ENCODE results near the gene ASXL2. TPM values are rescaled to one million over a fixed set of nuclear protein-coding genes. Genes with fewer than 3 reads are reported as not detected.
"Not testable (repeated sequence)": the region's sequence is repeated elsewhere in the genome, so short reads cannot be mapped to it uniquely, and the experiment has no call there.

Gene ASXL2
- total and polyA plus RNA-seq, 4 experiments from 2014 or later, result 6.3 to 63.6 (median 33.1) TPM

- H3K9me3 Mint-ChIP-seq, result peaks cover 0 to 2% (median 0%) of the 10 kb centered on the region in 8 donors
- no peaks in the 10 kb centered on the region for H3K27me3 ChIP-seq (ENCODE audit: insufficient read depth, low read length)
- no peak overlapping the region for H3K4me3 ChIP-seq (ENCODE audit: low read length in 2 of 2)
- no peak overlapping the region for H3K27ac Mint-ChIP-seq
- H3K4me1 Mint-ChIP-seq, result peaks cover 2 to 16% (median 10%) of the 10 kb centered on the region in 4 donors
- H3K36me3 Mint-ChIP-seq, result no peaks in the 10 kb centered on the region
- peak overlapping the region in 1 of 8 donors; percentile 23 for H3K4me3 Mint-ChIP-seq
- no peak for DNase-seq
- CTCF ChIA-PET (ENCODE audit: partially characterized antibody), result interaction anchor here (2.8 kb wide), 1 partner anchor 15 kb away, joined by 10 read pairs; no protein-coding TSS in a partner anchor
- POLR2A ChIA-PET (ENCODE audit: partially characterized antibody), result no interaction called here
- H3K27me3 Mint-ChIP-seq, result peaks cover 3 to 9% of the 10 kb centered on the region in 2 donors
- intact Hi-C loops (cut with micrococcal nuclease), result no loop called here
- no peaks in the 10 kb centered on the region for H3K4me1 ChIP-seq (ENCODE audit: insufficient read depth, low read length)
- no peak overlapping the region for H3K27ac ChIP-seq (ENCODE audit: low read depth, low read length)
- H3K9me3 ChIP-seq (ENCODE audit: control insufficient read depth in 1 of 2, low read length in 2 of 2), result no peaks in the 10 kb centered on the region
- no peaks in the 10 kb centered on the region for H3K36me3 ChIP-seq (ENCODE audit: insufficient read depth, low read length)
These were observed 163.5 kb downstream of the ASXL2 start for GRCh38 chr2:25714740-25715139.

DNA sequence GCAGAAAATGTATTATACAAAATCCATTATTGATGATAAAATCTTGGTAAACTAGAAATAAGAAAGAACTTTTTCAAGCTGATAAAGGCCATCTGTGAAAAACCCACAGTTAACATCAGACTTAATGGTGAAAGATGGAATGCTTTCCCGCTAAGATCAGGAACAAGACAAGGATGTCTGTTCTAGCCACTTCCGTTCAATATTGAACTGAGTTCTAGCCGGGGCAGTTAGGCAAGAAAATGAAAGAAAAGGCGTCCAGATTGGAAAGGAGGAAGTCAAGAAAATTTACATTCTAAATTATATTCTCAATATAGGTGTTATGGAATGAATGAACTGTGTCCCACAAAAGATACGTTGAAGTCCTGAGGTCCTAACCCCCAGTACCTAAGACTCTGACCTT is 165.8 kb downstream of the ASXL2 start:
- ChIA-PET CTCF (ENCODE audit: partially characterized antibody) (interaction anchor here (1.5 kb wide), 1 partner anchor 11 kb away, joined by 5 read pairs; no protein-coding TSS in a partner anchor), POLR2A (ENCODE audit: partially characterized antibody) (no interaction called here)
- Mint-ChIP-seq H3K36me3 (no peaks in the 10 kb centered on the region), H3K4me1 (peaks cover 2 to 7% (median 6%) of the 10 kb centered on the region in 4 donors), H3K27ac (no peak overlapping the region), H3K27me3 (peaks cover 6 to 9% of the 10 kb centered on the region in 2 donors), H3K4me3 (no peak overlapping the region), H3K9me3 (peaks cover 0 to 2% (median 0%) of the 10 kb centered on the region in 8 donors)
- no peaks in the 10 kb centered on the region for H3K27me3 ChIP-seq (ENCODE audit: insufficient read depth, low read length)
- intact Hi-C loops (cut with micrococcal nuclease), result no loop called here
- no peak for DNase-seq
- H3K4me1 ChIP-seq (ENCODE audit: insufficient read depth, low read length), result no peaks in the 10 kb centered on the region
- no peaks in the 10 kb centered on the region for H3K36me3 ChIP-seq (ENCODE audit: insufficient read depth, low read length)
- H3K9me3 ChIP-seq (ENCODE audit: control insufficient read depth in 1 of 2, low read length in 2 of 2), result no peaks in the 10 kb centered on the region
- no peak overlapping the region for H3K27ac ChIP-seq (ENCODE audit: low read depth, low read length)
- H3K4me3 ChIP-seq (ENCODE audit: low read length in 2 of 2), result no peak overlapping the region

DNA sequence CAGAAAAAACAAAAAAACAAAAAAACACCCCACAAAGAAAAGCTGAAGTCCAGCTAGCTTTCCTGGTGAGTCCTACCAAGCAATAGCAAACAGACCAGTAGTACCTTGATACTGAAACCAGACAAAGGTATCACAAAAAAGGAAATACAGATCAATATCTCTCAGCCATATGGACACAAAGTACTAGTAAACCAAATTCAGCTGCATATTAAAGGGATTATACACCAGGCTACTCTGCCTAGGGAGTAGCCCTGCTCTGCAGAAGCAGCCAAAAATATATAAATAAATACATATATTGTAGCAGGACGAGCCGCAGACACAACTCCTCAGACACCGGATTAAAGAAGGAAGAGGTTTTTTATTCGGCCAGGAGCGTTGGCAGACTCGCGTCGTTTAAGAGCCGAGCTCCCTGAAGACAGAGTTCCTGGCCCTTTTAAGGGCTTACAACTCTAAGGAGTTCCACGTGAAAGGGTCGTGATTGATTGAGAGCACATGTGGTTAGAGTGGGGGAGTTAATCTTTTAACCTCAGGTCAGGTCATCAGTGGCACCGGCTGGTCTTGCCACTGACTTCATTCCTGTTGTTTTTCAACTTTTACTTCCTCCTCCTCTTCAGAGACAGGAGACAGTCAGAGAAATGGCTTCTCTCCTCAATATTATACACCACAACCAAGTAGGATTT is 166.5 kb downstream of the ASXL2 start:
- no peaks in the 10 kb centered on the region for H3K9me3 ChIP-seq (ENCODE audit: control insufficient read depth in 1 of 2, low read length in 2 of 2)
- no peaks in the 10 kb centered on the region for H3K36me3 ChIP-seq (ENCODE audit: insufficient read depth, low read length)
- H3K27ac ChIP-seq (ENCODE audit: low read depth, low read length), result no peak overlapping the region
- Mint-ChIP-seq H3K36me3 (no peaks in the 10 kb centered on the region), H3K4me1 (peaks cover 2 to 7% (median 6%) of the 10 kb centered on the region in 4 donors), H3K4me3 (peak overlapping the region; percentile 46 to 75 (median 70)), H3K9me3 (peaks cover 0 to 2% (median 0%) of the 10 kb centered on the region in 8 donors), H3K27ac (peak overlapping the region in 1 of 7 donors; percentile 49), H3K27me3 (peaks cover 6 to 9% of the 10 kb centered on the region in 2 donors)
- no peaks in the 10 kb centered on the region for H3K4me1 ChIP-seq (ENCODE audit: insufficient read depth, low read length)
- no peak for DNase-seq
- CTCF ChIA-PET (ENCODE audit: partially characterized antibody), result interaction anchor here (0.9 to 1.5 kb wide), 2 partner anchors 11 to 13 kb away, joined by 3 to 5 read pairs; no protein-coding TSS in a partner anchor
- no peaks in the 10 kb centered on the region for H3K27me3 ChIP-seq (ENCODE audit: insufficient read depth, low read length)
- POLR2A ChIA-PET (ENCODE audit: partially characterized antibody), result no interaction called here
- intact Hi-C loops (cut with micrococcal nuclease), result no loop called here
- no peak overlapping the region for H3K4me3 ChIP-seq (ENCODE audit: low read length in 2 of 2)

DNA sequence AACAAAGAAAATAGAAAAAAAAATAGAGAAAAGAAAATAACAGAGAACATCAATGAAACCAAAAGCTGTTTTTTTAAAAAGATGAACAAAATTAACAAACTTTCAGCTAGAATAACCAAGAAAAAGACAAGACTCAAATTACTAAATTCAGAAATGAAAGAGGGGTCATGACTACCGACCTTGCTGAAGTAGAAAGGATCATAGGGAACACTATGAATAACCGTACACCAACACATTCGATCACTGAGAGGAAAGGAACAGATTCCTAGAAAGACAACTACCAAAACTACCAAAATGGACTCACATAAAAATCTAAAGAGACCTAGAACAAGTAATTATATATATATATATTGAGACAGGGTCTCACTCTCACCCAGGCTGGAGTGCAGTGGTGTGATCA is 167.5 kb downstream of the ASXL2 start:
- no peak overlapping the region for H3K27ac Mint-ChIP-seq
- H3K36me3 Mint-ChIP-seq, result no peaks in the 10 kb centered on the region
- no peaks in the 10 kb centered on the region for H3K9me3 ChIP-seq (ENCODE audit: control insufficient read depth in 1 of 2, low read length in 2 of 2)
- H3K27me3 ChIP-seq (ENCODE audit: insufficient read depth, low read length), result no peaks in the 10 kb centered on the region
- H3K36me3 ChIP-seq (ENCODE audit: insufficient read depth, low read length), result no peaks in the 10 kb centered on the region
- no peaks in the 10 kb centered on the region for H3K4me1 ChIP-seq (ENCODE audit: insufficient read depth, low read length)
- H3K4me3 Mint-ChIP-seq, result no peak overlapping the region
- peaks cover 2 to 7% (median 6%) of the 10 kb centered on the region in 4 donors for H3K4me1 Mint-ChIP-seq
- intact Hi-C loops (cut with micrococcal nuclease), result no loop called here
- ChIA-PET CTCF (ENCODE audit: partially characterized antibody) (no interaction called here), POLR2A (ENCODE audit: partially characterized antibody) (no interaction called here)
- no peak overlapping the region for H3K4me3 ChIP-seq (ENCODE audit: low read length in 2 of 2)
- H3K27ac ChIP-seq (ENCODE audit: low read depth, low read length), result no peak overlapping the region
- DNase-seq, result no peak
- peaks cover 6 to 9% of the 10 kb centered on the region in 2 donors for H3K27me3 Mint-ChIP-seq
- peaks cover 0 to 2% (median 0%) of the 10 kb centered on the region in 8 donors for H3K9me3 Mint-ChIP-seq

DNA sequence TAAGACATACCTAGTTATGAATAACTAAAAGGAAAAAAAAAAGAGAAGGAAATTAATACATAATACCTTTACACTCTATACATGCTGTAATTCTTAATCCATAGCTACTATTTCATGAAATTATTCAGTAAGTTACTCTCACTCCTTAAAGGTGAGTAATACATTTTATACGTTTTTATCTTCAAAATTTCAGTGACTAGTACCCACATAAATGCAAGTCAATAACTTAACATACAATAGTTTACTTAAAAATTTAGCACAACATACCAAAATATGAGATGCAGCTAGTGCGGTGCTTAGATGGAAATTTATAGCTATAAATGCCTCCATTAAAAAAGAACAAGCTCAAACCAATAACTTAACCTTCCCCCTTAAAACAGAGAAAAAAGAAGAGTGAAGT is 168.9 kb downstream of the ASXL2 start:
- no peaks in the 10 kb centered on the region for H3K27me3 ChIP-seq (ENCODE audit: insufficient read depth, low read length)
- no peak overlapping the region for H3K27ac ChIP-seq (ENCODE audit: low read depth, low read length)
- Mint-ChIP-seq H3K4me3 (no peak overlapping the region), H3K36me3 (no peaks in the 10 kb centered on the region), H3K27ac (no peak overlapping the region), H3K9me3 (peaks cover 0 to 2% (median 0%) of the 10 kb centered on the region in 8 donors), H3K27me3 (peaks cover 6 to 9% of the 10 kb centered on the region in 2 donors), H3K4me1 (peaks cover 2 to 7% (median 6%) of the 10 kb centered on the region in 4 donors)
- no peak for DNase-seq
- CTCF ChIA-PET (ENCODE audit: partially characterized antibody), result interaction anchor here (1.3 to 1.8 kb wide), 2 partner anchors 10 to 102 kb away, joined by 3 to 12 read pairs; no protein-coding TSS in a partner anchor
- POLR2A ChIA-PET (ENCODE audit: partially characterized antibody), result no interaction called here
- H3K4me1 ChIP-seq (ENCODE audit: insufficient read depth, low read length), result no peaks in the 10 kb centered on the region
- intact Hi-C loops (cut with micrococcal nuclease), result no loop called here
- H3K9me3 ChIP-seq (ENCODE audit: control insufficient read depth in 1 of 2, low read length in 2 of 2), result no peaks in the 10 kb centered on the region
- no peak overlapping the region for H3K4me3 ChIP-seq (ENCODE audit: low read length in 2 of 2)
- no peaks in the 10 kb centered on the region for H3K36me3 ChIP-seq (ENCODE audit: insufficient read depth, low read length)

DNA sequence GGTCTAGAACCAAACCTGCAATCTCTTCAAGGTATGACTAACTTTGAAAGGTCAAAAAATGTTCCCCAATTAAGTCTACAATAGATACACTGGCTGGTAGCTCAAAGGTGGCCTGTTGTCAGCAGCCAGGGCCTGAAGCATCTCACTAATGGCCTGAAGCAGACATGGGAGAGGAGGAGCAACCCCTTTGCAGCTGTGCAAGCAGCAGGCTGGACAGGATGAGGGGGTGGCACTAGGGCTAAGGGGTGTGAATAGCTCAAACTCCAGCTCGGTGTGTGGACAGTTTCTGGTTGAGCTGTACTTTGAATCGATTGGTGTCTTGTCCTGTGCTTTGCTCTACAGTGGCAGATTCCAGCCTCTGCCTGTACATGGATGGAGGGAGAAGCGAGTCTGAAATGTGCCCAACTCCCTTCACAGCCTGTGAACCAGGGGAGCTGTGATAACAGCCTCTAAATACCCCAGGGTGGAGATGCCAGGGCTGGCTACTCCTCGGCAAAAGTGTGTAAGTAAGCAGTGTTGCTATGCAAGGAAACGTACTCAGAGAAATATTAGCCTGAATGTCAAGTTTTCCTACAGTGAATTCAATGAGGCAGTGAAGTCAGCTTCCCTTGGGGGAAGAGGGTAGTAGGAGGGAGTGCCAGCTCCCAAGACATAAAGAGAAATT is 170.2 kb downstream of the ASXL2 start:
- intact Hi-C loops (cut with micrococcal nuclease), result no loop called here
- no peak for DNase-seq
- POLR2A ChIA-PET (ENCODE audit: partially characterized antibody), result no interaction called here

GRCh38 chr2:25705575-25705974 is 172.7 kb downstream of the ASXL2 start:
- CTCF ChIA-PET (ENCODE audit: partially characterized antibody); DNase-seq; H3K4me3 Mint-ChIP-seq; H3K36me3 Mint-ChIP-seq; POLR2A ChIA-PET (ENCODE audit: partially characterized antibody); H3K36me3 ChIP-seq (ENCODE audit: insufficient read depth, low read length); H3K27ac Mint-ChIP-seq; H3K4me1 ChIP-seq (ENCODE audit: insufficient read depth, low read length); H3K27ac ChIP-seq (ENCODE audit: low read depth, low read length); H3K27me3 ChIP-seq (ENCODE audit: insufficient read depth, low read length); H3K9me3 ChIP-seq (ENCODE audit: control insufficient read depth in 1 of 2, low read length in 2 of 2); H3K27me3 Mint-ChIP-seq; intact Hi-C loops (cut with micrococcal nuclease); H3K4me1 Mint-ChIP-seq; H3K9me3 Mint-ChIP-seq; H3K4me3 ChIP-seq (ENCODE audit: low read length in 2 of 2): not testable (repeated sequence)

More for the DNA sequence above, 170.2 kb downstream of the ASXL2 start:
- Mint-ChIP-seq H3K4me3 (no peak overlapping the region), H3K4me1 (peaks cover 2 to 7% (median 6%) of the 10 kb centered on the region in 4 donors), H3K9me3 (peaks cover 0 to 2% (median 0%) of the 10 kb centered on the region in 8 donors), H3K27ac (no peak overlapping the region), H3K27me3 (peaks cover 6 to 9% of the 10 kb centered on the region in 2 donors), H3K36me3 (no peaks in the 10 kb centered on the region)
- CTCF ChIA-PET (ENCODE audit: partially characterized antibody), result no interaction called here
- Histone ChIP-seq H3K36me3 (ENCODE audit: insufficient read depth, low read length) (no peaks in the 10 kb centered on the region), H3K27me3 (ENCODE audit: insufficient read depth, low read length) (no peaks in the 10 kb centered on the region), H3K9me3 (ENCODE audit: control insufficient read depth in 1 of 2, low read length in 2 of 2) (no peaks in the 10 kb centered on the region), H3K4me3 (ENCODE audit: low read length in 2 of 2) (no peak overlapping the region), H3K27ac (ENCODE audit: low read depth, low read length) (no peak overlapping the region), H3K4me1 (ENCODE audit: insufficient read depth, low read length) (no peaks in the 10 kb centered on the region)

Data from CD4-positive, alpha-beta memory T cell (primary cell).